GM21381 (cell line): ENCODE results near the gene PRTN3.
"Not testable (repeated sequence)": the region's sequence is repeated elsewhere in the genome, so short reads cannot be mapped to it uniquely, and the experiment has no call there.

ENCODE experiments used
- ATAC-seq: cut with Tn5 transposase; IDR thresholded peaks from one replicate; pipeline ENCODE4 v1.9.1; 2021; ENCODE audit warnings: mild to moderate bottlenecking, moderate library complexity; ENCODE audit not compliant: unreplicated experiment

Gene PRTN3

DNA sequence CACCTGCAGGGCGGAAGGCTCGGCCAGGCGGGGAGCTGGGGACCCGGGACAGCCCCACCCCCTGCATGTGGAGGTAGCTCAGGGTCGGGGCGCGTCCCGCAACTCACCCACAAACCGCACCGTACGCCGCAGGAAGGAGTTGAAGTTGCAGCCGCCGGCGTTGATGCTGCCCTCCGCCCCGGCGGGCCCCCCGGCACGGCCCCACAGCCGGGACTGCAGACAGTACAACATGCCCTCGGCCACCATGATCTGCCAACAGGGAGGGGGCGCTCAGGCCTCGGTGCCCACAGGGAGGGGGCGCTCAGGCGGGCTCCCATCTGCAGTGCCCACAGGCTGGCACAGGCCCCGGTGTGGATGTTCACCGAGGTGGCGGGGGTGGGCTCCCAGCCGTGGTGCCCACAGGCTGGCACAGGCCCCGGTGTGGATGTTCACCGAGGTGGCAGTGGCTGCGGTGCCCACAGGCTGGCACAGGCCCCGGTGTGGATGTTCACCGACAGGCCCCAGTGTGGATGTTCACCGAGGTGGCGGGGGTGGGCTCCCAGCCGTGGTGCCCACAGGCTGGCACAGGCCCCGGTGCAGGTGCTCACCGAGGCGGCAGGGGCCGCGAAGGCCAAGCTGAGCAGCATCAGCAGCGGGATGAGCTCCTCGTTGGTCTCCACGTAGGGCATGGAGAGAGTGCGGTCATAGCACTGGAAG lies 25.6 kb upstream of the PRTN3 start:
- no peak for ATAC-seq

DNA sequence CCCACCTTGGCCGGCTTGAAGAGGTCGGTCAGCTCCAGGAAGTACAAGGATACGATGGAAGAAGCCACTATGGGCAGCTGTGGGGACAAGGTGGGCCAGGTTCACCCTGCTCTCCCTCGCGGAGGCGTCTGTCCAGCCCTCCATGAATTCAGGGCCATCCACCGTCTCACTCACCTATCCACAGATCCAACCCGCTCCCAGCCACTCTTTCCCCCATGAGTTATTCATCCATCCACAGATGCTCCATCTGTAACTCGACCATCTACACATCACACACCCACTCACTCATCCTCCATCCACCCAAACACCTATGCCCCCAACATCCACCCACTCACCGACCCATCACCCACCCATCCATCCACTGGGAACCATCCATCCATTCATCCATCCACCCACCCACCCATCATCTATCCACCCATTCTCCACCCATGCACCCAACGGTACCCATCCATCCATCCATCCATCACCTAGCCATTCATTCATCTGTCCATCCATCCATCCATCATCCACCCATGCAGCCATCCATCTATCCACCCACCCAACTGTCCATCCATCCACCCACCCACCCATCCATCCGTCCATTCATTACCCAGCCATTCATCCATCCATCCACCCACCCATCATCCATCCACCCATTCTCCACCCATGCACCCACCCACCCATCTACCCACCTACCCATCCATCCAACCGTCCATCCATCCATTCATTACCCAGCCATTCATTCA lies 24.9 kb upstream of the PRTN3 start:
- ATAC-seq, result no peak

DNA sequence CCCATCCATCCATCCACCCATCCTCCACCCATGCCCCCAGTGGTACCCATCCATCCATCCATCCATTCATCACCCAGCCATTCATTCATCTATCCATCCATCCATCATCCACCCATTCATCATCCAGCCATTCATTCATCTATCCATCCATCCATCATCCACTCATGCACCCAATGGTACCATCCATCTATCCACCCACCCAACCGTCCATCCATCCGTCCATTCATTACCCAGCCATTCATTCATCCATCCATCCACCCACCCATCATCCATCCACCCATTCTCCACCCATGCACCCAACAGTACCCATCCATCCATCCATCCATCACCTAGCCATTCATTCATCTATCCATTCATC lies 24.3 kb upstream of the PRTN3 start:
- ATAC-seq, result no peak

DNA sequence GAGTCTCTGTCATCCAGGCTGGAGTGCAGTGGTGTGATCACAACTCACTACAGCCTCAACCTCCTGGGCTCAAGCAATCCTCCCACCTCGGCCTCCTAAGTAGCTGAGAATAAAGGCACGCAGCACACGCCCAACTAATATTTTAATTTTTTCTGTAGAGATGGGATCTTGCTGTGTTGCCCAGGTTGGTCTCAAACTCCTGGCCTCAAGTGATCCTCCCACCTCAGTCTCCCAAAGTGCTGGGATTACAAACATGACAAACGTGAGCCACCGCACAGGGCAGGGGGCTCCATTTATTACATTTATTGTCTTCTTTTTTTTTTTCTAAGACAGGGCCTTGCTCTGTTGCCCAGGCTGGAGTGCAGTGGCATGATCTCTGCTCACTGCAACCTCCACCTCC lies 20.6 kb upstream of the PRTN3 start:
- not testable (repeated sequence) for ATAC-seq

DNA sequence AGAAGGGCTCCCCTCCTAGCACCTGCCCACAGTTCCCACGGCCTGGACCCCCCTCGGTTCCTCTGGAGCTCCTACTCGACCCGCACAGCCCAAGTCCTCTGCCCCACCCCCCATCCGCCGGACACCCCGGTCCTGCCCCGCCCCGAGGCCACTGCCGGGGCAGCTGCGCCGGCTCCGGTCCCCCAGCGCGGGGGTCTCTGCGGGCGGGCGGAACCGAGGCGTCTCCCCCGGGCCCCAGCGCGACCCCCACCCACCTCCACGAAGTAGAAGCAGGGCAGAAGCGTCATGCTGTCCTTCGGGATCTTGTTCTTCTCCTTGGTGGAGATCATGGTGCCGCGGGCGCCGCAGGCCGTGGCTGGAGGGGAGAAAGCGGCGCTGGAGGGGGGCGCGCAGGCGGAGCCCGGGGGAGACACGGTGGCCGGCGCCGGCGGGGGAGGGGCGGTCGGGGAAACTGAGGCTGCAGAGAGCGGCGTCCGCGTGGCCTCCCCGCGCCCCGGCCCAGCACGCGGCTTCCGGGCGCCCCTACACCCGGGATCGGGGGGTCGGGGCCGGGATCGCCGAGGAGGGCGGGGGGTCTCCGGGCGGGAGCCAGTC lies 19.5 kb upstream of the PRTN3 start:
- ATAC-seq, result no peak

DNA sequence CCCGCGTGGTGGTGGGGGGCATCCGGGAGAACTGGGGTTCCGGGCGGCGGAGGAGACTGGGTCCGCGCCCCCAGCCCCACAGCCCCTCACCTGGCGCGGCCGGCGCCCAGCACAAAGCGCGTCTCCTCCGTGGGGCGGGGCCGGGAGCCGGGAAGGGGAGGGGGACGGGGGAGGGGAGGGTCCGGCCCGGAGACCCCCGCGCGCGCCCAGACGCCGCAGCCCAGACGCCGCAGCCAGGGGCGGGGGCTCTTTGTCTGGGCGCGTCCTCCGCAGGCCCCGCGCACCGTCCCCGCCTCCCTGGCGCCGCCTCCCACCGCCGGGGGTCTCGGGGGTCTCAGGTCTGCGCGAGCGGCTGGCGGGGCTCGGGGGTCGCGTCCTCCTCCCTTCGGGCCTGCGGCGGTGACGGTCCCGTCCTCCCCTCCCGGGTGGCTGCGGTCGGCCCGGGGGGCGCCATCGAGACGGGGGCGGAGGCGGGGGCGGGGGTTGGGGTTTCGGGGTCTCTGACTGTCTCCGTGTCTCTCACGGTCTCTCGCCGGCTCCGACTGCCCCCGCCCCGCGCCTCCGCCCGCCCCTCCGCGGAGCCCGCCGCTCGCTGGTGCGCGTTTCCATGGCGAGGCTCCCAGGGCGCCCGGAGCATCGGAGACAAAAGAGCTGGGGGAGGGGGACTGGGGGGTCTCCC lies 18.8 kb upstream of the PRTN3 start, which contains the start of gene PLPPR3:
PLPPR3 (minus strand) TSS at position 131 of the 679 bp plus-strand sequence. CDS start 396 bp downstream, outside the sequence.
- ATAC-seq, result no peak

DNA sequence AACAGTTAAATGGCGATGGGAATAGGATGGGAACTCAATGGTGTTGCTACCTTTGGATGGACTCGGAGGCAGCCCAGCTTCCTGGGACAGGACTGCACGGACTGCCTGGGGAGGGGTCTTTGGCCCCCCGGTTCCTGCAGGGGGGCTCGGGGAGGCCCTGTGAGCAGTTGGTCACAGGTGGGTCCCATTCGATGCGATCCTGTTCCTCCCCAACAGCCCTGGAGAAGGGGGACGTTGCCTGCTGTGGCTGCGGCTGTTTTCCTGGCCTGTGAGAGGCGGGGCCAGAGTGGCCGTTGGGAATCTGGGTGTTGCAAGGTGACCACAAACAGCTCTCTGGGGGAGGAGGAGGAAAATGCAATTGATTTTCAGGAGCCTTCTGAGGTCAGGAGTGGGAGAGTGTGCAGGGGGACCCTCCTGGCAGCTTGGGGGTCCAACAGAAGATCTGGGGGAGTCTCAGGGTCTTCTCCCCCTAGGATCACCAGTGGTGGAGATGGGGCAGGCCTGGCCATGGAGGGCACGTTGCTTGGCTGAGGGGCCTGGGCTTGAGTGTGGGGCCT lies 17.2 kb upstream of the PRTN3 start:
- no peak for ATAC-seq

DNA sequence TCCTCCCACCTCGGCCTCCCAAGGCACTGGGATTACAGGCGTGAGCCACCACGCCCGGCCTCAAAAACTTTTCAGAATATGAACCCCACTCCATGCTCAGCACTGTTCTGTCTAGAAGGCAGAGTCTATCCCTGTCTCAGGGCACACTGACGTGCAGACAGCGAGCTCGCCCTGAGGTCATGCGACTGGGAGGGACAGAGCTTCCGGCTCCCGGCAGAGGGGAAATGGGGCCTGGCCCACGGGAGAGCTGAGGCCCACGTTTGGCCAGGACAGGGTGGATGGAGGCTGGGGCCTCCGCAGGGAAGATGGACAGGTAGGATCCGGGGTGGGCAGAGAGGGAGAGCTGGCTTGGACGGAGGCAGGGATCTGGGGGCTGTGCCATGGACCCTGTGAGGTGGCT lies 15.9 kb upstream of the PRTN3 start:
- no peak for ATAC-seq

DNA sequence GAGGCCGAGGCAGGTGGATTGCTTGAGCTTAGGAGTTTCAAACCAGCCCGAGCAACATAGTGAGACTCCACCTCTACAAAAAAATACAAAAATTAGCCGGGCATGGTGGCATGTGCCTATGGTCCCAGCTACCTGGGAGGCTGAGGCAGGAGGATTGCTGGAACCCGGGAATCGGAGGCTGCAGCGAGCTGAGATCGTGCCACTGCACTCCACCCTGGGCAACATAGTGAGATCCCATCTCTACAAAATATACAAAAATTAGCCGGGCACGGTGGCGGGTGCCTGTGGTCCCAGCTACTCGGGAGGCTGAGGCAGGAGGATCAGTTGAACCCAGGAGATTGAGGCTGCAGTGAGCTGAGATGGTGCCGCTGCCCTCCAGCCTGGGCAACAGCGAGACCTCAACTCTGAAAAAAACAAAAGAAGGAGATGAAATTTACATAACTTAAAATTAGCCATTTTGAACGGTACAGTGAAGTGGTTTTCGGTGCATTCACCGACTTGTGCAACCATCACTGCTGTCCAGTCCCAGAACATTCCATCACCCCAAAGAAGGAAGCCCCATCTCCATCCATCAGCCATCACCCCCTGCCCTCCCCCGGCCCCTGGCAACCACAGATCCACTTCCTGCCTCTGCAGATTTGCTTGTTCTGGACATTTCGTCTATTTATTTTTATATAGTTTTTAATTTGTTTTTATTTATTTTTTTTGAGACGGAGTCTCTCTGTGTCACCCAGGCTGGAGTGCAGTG lies 14.7 kb upstream of the PRTN3 start:
- ATAC-seq, result no peak

DNA sequence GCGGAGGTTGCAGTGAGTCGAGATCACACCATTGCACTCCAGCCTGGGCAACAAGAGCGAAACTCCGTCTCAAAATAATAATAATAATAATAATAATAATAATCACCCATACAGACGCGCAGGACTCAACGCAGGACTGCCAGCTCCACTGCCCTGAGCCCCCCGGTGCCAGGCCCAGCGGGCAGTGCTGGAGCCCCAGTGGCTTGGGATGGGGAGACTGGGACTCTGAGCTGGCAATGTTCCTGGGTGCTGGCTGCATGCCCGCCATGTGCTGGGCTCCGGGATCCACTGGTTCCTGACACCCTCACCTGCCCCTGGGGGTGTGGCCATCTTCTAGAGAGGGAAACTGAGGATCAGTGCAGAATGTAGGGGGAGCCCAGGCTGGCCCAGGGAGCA lies 13.5 kb upstream of the PRTN3 start:
- no peak for ATAC-seq

DNA sequence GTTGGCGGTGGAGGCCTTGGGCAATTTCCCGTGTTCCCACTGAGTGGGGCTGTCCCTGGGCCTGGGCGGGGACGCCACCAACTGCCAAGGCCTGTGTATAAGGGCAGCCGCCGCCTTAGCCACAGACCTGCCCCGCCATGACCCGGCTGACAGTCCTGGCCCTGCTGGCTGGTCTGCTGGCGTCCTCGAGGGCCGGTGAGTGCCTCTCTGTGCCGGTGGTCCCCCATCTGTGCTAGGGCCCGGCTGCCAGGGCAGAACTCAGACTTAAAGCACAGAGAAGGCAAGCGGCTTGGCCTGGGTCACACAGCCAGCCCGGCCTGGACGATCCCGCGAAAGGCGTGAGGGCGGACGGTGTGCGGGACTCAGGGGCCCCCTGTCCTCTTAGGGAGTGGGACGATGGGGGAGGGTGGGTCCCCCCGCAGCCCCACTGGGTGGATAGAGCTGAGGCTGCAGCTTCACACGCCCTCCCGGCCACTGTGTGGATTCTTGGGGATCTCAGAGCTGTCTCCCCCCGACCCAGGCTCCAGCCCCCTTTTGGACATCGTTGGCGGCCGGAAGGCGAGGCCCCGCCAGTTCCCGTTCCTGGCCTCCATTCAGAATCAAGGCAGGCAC lies 13.0 kb upstream of the PRTN3 start, which contains the start of gene AZU1:
AZU1 (plus strand) TSS at position 128 of the 612 bp plus-strand sequence; CDS start at position 138, 10 bp downstream.
- ATAC-seq, result no peak

DNA sequence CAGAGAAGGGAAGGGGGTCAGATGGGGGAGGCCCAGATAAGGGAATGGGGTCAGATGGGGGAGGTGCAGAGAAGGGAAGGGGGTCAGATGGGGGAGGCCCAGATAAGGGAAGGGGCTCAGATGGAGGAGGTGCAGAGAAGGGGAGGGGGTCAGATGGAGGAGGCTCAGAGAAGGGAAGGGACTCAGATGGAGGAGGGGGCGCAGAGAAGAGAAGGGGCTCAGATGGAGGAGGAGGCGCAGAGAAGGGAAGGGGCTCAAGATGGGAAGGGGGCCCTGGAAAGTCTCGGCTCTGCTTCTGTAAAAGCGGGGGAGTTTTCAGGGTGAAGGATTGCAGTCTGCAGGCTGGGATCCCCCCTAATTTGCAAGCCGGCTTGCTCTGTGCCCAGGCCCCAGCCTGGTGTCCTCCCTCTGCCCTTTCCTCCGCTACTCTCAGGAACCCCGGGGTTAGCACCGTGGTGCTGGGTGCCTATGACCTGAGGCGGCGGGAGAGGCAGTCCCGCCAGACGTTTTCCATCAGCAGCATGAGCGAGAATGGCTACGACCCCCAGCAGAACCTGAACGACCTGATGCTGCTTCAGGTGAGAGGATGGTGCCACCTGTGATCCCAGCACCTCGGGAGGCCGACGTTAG lies 11.6 kb upstream of the PRTN3 start:
- ATAC-seq, result no peak

DNA sequence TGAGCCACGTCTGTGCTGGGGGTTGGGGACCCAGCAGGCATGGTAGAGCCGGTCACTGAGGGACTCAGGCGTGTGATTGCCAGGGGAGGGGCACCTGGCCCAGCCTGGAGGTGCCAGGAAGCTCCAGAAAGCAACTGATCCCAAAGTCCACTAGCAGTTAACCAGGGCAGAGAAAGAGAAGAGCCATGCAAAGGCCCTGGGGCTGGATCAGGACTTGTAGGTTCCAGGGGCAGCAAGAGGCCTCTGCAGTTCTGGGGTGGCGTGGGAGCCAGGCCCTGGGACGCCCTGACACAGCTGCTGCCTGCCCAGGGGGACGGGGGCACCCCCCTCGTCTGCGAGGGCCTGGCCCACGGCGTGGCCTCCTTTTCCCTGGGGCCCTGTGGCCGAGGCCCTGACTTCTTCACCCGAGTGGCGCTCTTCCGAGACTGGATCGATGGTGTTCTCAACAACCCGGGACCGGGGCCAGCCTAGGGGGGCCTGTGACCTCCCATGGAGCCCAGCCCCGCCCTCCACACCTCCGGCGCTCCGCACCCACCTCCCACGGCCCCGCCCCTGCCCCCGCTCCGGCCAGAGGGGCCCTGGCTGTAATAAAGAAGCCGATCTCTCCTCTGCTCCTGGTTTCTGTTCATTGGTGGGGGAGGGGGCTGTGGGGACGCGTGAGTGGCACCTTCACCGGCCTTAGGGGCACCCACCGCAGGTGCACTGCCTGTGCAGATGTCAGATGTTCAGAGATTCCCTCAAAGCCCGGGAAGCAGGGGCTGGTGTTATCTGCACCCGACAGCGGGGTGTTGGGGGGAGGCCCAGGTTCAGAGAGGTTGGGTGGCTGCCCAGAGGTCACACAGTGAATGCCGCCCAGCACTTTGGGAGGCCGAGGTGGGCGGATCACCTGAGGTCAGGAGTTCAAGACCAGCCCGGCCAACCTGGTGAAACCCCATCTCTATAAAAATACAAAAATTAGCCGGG lies 9.1 kb upstream of the PRTN3 start:
- no peak for ATAC-seq

DNA sequence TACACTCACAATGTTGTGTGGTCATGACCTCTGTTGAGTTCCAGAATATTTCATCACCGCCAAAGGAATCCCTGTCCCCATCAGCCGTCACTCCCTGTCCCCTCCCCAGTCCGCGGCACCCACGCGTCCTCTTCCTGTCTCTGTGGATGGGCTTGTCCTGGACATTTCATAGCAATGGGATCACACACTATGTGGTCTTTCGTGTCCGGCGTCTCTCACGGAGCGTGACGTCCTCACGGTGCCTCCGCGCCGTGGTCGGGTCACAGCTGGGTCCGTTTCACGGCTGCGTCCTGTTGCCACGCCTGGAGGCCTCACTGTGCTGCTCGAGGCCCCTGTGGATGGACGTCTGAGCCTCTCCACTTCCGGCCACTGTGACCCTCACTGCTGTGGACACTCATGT lies 6.6 kb upstream of the PRTN3 start:
- no peak for ATAC-seq

DNA sequence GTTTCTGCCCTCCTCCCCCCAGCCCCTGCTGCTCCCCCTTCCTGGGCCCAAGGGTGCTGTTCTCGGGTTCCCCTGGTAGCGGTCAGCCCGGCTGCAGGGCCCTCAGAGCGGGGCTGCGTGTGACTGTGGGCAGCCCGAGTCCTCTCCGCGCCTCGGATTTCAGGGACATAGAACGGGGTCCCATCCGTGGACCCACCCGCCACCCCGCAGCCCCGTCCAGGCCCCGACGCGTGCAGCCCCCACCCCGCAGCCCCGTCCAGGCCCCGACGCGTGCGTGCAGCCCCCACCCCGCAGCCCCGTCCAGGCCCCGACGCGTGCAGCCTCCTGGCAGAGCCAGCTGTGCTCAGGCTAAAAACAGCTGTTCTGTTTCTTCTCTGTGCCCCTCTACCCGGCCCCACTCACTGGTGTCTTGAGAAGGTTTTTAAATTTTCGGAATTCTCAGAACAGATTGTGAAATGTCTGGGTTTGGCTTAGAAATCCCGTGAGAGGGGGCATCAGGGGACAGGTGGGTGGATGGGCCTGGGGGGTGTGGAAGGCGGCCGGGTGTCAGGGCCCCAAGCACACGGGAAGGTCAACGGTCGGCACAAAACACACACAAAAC lies 5.5 kb upstream of the PRTN3 start:
- ATAC-seq, result no peak

DNA sequence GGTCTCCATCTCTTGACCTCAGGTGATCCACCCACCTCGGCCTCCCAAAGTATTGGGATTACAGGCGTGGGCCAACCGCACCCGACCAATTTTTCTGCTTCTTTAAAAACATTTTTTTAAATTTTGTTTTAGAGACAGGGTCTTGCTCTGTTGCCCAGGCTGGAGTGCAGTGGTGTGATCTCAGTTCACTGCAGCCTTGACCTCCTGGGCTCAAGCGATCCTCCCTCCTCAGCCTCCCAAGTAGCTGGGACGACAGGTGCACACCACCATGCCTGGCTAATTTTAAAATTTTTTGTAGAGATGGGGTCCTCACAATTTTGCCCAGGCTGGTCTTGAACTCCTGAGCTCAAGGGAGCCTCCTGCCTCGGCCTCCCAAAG lies 2.0 kb downstream of the PRTN3 start:
- not testable (repeated sequence) for ATAC-seq

DNA sequence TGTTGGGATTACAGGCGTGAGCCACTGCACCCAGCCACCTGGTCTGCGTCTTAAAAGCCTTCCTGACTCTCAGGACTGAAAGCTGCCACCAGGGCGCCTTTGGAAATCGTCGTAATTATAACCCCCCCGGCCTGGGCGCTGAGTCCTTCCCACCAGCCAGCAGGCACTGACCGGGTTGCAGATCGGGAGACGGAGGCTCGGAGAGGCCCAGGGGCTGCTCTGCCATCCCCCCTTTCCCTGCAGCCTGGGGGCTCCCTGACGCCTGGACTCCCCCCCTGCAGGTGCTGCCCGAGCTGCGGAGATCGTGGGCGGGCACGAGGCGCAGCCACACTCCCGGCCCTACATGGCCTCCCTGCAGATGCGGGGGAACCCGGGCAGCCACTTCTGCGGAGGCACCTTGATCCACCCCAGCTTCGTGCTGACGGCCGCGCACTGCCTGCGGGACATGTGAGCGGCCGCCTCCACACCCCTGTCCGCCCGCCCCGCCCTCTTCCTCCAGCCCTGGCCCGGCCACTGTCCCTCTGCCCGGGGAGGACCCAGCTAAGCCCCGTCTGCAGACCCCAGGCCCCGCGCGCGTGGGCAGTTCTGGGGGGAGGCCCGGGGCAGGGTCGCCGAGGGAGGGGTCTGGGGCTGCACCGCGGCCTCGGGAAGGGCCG lies 2.5 kb downstream of the PRTN3 start:
- ATAC-seq, result no peak
